ENCODE measurements around the gene CNTLN. TPM values are rescaled to one million over a fixed set of nuclear protein-coding genes. Genes with fewer than 3 reads are reported as not detected.

The CNTLN gene
- total RNA-seq, 1 experiment from 2014 or later, result 15.0 TPM

- DNase-seq, result no peak
- no peak overlapping the region for H3K4ac ChIP-seq (ENCODE audit: low read depth, low read length)
- H3K9me3 ChIP-seq (ENCODE audit: control insufficient read depth, low read depth, low read length), result no peaks in the 10 kb centered on the region
- no peak overlapping the region for H2AK5ac ChIP-seq (ENCODE audit: insufficient read length, low read length)
- Mint-ChIP-seq H3K4me3 (no peak overlapping the region), H3K9me3 (no peaks in the 10 kb centered on the region), H3K27ac (no peak overlapping the region), H3K36me3 (ENCODE audit: insufficient read depth in 1 of 3, low read depth in 3 of 3) (no peaks in the 10 kb centered on the region; a peak in 2 of 7 replicates), H3K4me1 (peaks cover 3 to 5% of the 10 kb centered on the region in 2 experiments; a peak in 3 of 4 replicates), H3K27me3 (ENCODE audit: low read depth) (no peaks in the 10 kb centered on the region)
- H2BK15ac ChIP-seq (ENCODE audit: low read depth, low read length), result no peak overlapping the region
- H2BK5ac ChIP-seq (ENCODE audit: insufficient read length, low read length), result no peak overlapping the region
- no peaks in the 10 kb centered on the region for H3K79me1 ChIP-seq (ENCODE audit: insufficient read depth, low read depth, low read length, poor library complexity, severe bottlenecking)
- no peak overlapping the region for H2BK120ac ChIP-seq (ENCODE audit: low read depth, low read length, poor library complexity, severe bottlenecking)
- no peak overlapping the region for H3K27ac ChIP-seq (ENCODE audit: insufficient read length, low read depth, low read length)
- H3K4me2 ChIP-seq (ENCODE audit: insufficient read depth, insufficient read length, low read length), result no peak overlapping the region
- no peaks in the 10 kb centered on the region for H3K4me1 ChIP-seq (ENCODE audit: insufficient read depth, low read length)
- H2BK12ac ChIP-seq (ENCODE audit: insufficient read length, low read depth, low read length), result no peak overlapping the region
- no peak overlapping the region for H3K18ac ChIP-seq (ENCODE audit: insufficient read length, low read depth, low read length)
- H4K20me1 ChIP-seq (ENCODE audit: control insufficient read depth, insufficient read depth, insufficient read length), result no peaks in the 10 kb centered on the region
- no peak overlapping the region for H4K8ac ChIP-seq (replicated peaks; ENCODE audit: insufficient read length, low read depth, low read length)
- H4K91ac ChIP-seq (ENCODE audit: insufficient read length, low read depth, low read length), result no peak overlapping the region
- WGBS (ENCODE audit: extremely low coverage, insufficient read length, low lambda C conversion rate), result no CpG with 5 or more reads among the region's 1 CpG
- H4K5ac ChIP-seq (ENCODE audit: insufficient read length, low read depth, low read length), result no peak overlapping the region
- H3K23me2 ChIP-seq (ENCODE audit: insufficient read length, low read depth, low read length, poor library complexity, severe bottlenecking), result no peaks in the 10 kb centered on the region
- TF ChIP-seq CTCF (conservative IDR thresholded peaks at IDR 0.05), result no peak
- H2AFZ ChIP-seq (ENCODE audit: low read length), result no peak overlapping the region
- H3K23ac ChIP-seq (ENCODE audit: insufficient read length, low read depth, low read length), result no peak overlapping the region
- no peaks in the 10 kb centered on the region for H3K27me3 ChIP-seq (ENCODE audit: insufficient read depth, low read length)
- no peak overlapping the region for H3K56ac ChIP-seq (ENCODE audit: insufficient read length, low read depth, low read length)
- H3K79me2 ChIP-seq (ENCODE audit: insufficient read depth, low read length), result no peaks in the 10 kb centered on the region
- no peak overlapping the region for H2BK20ac ChIP-seq (ENCODE audit: low read depth, low read length, poor library complexity, severe bottlenecking)
- H3K9ac ChIP-seq (ENCODE audit: extremely low read depth, insufficient read length, low read length), result no peak overlapping the region
- no peak overlapping the region for H3T11ph ChIP-seq (ENCODE audit: low read length)
- no peak overlapping the region for H3K14ac ChIP-seq (ENCODE audit: insufficient read depth, low read length)
These were observed 90.6 kb downstream of the CNTLN start for GRCh38 chr9:17225407-17225806.
